ENCODE results near the gene LLGL1.

- TF ChIP-seq POLR2A (IDR thresholded peaks at IDR 0.05; ENCODE audit: low read depth, low read length) (no peak), CTCF (IDR thresholded peaks at IDR 0.05; ENCODE audit: extremely low read depth in 1 of 2, insufficient read depth in 1 of 2, low read depth in 1 of 2, low read length in 2 of 2) (no peak), EZH2 (IDR thresholded peaks at IDR 0.05; ENCODE audit: borderline replicate concordance, low read depth, low read length, severe bottlenecking) (no peak), MYC (IDR thresholded peaks at IDR 0.05; ENCODE audit: low read depth, low read length) (no peak), POLR2AphosphoS5 (IDR thresholded peaks at IDR 0.05; ENCODE audit: insufficient read depth, low read depth, low read length) (no peak), MAX (IDR thresholded peaks at IDR 0.05; ENCODE audit: insufficient read depth, insufficient read length) (no peak), JUN (IDR thresholded peaks at IDR 0.05; ENCODE audit: borderline replicate concordance, insufficient read depth, insufficient read length, low read depth) (no peak)
Measured at GRCh38 chr17:18270046-18270931, 44.9 kb downstream of the LLGL1 start.
